ENCODE data around the gene MARVELD2. TPM values are rescaled to one million over a fixed set of nuclear protein-coding genes. Genes with fewer than 3 reads are reported as not detected.

Gene MARVELD2
- total and polyA plus RNA-seq, 2 of the 13 experiments (the other 11 are each of a cell fraction or from before 2014, with no cell fraction given), result 11.1 to 15.4 TPM

- TF ChIP-seq ZFP91 (CRISPR knock-in tag; IDR thresholded peaks at IDR 0.05; ENCODE audit: borderline replicate concordance) (peak; percentile 88), ZFX (CRISPR knock-in tag; IDR thresholded peaks at IDR 0.05; ENCODE audit: low read depth) (peak; percentile 92), ZNF776 (CRISPR knock-in tag; IDR thresholded peaks at IDR 0.05) (peak; percentile 72), ZSCAN12 (CRISPR knock-in tag; IDR thresholded peaks at IDR 0.05) (peak; percentile 11; the same call in 1 of the 2 replicates), ZNF121 (CRISPR knock-in tag; IDR thresholded peaks at IDR 0.05) (no peak), MAFG (CRISPR knock-in tag; IDR thresholded peaks at IDR 0.05) (no peak), KDM3A (CRISPR knock-in tag; IDR thresholded peaks at IDR 0.05; ENCODE audit: low read depth) (no peak; the same call in 1 of the 2 replicates), U2AF2 (IDR thresholded peaks at IDR 0.05; ENCODE audit: low read depth, low read length) (no peak), MAF1 (CRISPR knock-in tag; IDR thresholded peaks at IDR 0.05; ENCODE audit: borderline replicate concordance) (peak; percentile 21; the same call in 1 of the 2 replicates), ZNF503 (CRISPR knock-in tag; IDR thresholded peaks at IDR 0.05) (peak; percentile 75; the same call in 1 of the 2 replicates), LBX2 (CRISPR knock-in tag; IDR thresholded peaks at IDR 0.05; ENCODE audit: borderline replicate concordance) (no peak), PAF1 (CRISPR knock-in tag; IDR thresholded peaks at IDR 0.05) (no peak), NFIB (CRISPR knock-in tag; IDR thresholded peaks at IDR 0.05; ENCODE audit: borderline replicate concordance) (no peak), PHF5A (CRISPR knock-in tag; IDR thresholded peaks at IDR 0.05; ENCODE audit: low read depth, unreplicated experiment) (peak; percentile 62), ZNF629 (CRISPR knock-in tag; conservative IDR thresholded peaks at IDR 0.05) (0 out of 2 replicates have a peak, but pooled peaks have one; percentile 7), DNMT1 (CRISPR knock-in tag; IDR thresholded peaks at IDR 0.05) (no peak), ZNF317 (CRISPR knock-in tag; IDR thresholded peaks at IDR 0.05) (no peak)
- TF ChIP-seq, protein P1, sequence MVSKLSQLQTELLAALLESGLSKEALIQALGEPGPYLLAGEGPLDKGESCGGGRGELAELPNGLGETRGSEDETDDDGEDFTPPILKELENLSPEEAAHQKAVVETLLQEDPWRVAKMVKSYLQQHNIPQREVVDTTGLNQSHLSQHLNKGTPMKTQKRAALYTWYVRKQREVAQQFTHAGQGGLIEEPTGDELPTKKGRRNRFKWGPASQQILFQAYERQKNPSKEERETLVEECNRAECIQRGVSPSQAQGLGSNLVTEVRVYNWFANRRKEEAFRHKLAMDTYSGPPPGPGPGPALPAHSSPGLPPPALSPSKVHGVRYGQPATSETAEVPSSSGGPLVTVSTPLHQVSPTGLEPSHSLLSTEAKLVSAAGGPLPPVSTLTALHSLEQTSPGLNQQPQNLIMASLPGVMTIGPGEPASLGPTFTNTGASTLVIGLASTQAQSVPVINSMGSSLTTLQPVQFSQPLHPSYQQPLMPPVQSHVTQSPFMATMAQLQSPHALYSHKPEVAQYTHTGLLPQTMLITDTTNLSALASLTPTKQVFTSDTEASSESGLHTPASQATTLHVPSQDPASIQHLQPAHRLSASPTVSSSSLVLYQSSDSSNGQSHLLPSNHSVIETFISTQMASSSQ (IDR thresholded peaks at IDR 0.05; ENCODE audit: low read depth), result no peak
- TF ChIP-seq, protein P1 (CRISPR knock-in tag; IDR thresholded peaks at IDR 0.05; ENCODE audit: borderline replicate concordance), result peak; percentile 73; the same call in 1 of the 2 replicates
- TF ChIP-seq, protein P2, sequence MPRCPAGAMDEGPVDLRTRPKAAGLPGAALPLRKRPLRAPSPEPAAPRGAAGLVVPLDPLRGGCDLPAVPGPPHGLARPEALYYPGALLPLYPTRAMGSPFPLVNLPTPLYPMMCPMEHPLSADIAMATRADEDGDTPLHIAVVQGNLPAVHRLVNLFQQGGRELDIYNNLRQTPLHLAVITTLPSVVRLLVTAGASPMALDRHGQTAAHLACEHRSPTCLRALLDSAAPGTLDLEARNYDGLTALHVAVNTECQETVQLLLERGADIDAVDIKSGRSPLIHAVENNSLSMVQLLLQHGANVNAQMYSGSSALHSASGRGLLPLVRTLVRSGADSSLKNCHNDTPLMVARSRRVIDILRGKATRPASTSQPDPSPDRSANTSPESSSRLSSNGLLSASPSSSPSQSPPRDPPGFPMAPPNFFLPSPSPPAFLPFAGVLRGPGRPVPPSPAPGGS (CRISPR knock-in tag; IDR thresholded peaks at IDR 0.05), result peak; percentile 77; the same call in 1 of the 2 replicates
Observed at GRCh38 chr5:69369340-69370121, 45.4 kb upstream of the MARVELD2 start, which contains the start of the genes AK6, RAD17 and TAF9 (continued).

All from HepG2 (cell line).